ENCODE results near the gene SLC49A4. TPM values are rescaled to one million over a fixed set of nuclear protein-coding genes. Genes with fewer than 3 reads are reported as not detected.
"Not testable (repeated sequence)": the region's sequence is repeated elsewhere in the genome, so short reads cannot be mapped to it uniquely, and the experiment has no call there.

The SLC49A4 gene
- total RNA-seq (10 to 100 TPM; 11.7 to 40.8 (median 21.7) TPM), polyA plus RNA-seq (10 to 100 TPM in 1 of 3 donors, 1 to 10 TPM in 2; 2.2 to 16.3 (median 4.9) TPM)
- long read RNA-seq, donor 1, transcript DIRC2-201 (9 exons, 3,596 nt) = major isoform, 9 of 9 reads
- long read RNA-seq, donor 1, partial matches to known transcripts = 0 of 9 reads
- long read RNA-seq, donor 1, other reads (novel, unspliced or antisense) = 0 of 9 reads
- long read RNA-seq, donor 2, partial matches to known transcripts = 0 of 4 reads
- long read RNA-seq, donor 2, other reads (novel, unspliced or antisense) = 0 of 4 reads
- long read RNA-seq, donor 3, partial matches to known transcripts = 0 of 4 reads
- long read RNA-seq, donor 3, other reads (novel, unspliced or antisense) = 0 of 4 reads
- long read RNA-seq, donor 4, partial matches to known transcripts = 1 of 3 reads
- long read RNA-seq, donor 4, other reads (novel, unspliced or antisense) = 2 of 3 reads
- long read RNA-seq, donor 5, transcript DIRC2-201 (9 exons, 3,596 nt) = major isoform, 51 of 54 reads
- long read RNA-seq, donor 5, partial matches to known transcripts = 1 of 54 reads
- long read RNA-seq, donor 5, other reads (novel, unspliced or antisense) = 2 of 54 reads
- long read RNA-seq, donor 6 = 0 reads
- long read RNA-seq, donor 7, partial matches to known transcripts = 0 of 2 reads
- long read RNA-seq, donor 7, other reads (novel, unspliced or antisense) = 0 of 2 reads
- long read RNA-seq, donor 8, transcript DIRC2-201 (9 exons, 3,596 nt) = major isoform, 11 of 11 reads
- long read RNA-seq, donor 8, partial matches to known transcripts = 0 of 11 reads
- long read RNA-seq, donor 8, other reads (novel, unspliced or antisense) = 0 of 11 reads
- long read RNA-seq, donor 9, partial matches to known transcripts = 0 of 4 reads
- long read RNA-seq, donor 9, other reads (novel, unspliced or antisense) = 0 of 4 reads
- long read RNA-seq, donor 10, partial matches to known transcripts = 0 of 2 reads
- long read RNA-seq, donor 10, other reads (novel, unspliced or antisense) = 0 of 2 reads

GRCh38 chr3:122794779-122795673 lies at the start of gene SLC49A4:
Gene SLC49A4, plus strand, starts transcription at chr3:122795069. Its CDS starts 124 bp downstream, at chr3:122795193.
- Histone ChIP-seq H3K36me3 (replicated peaks in 1 of 2) (no peaks in the 10 kb centered on the region), H3K4me3 (peak within 1 kb of the TSS; percentile 39 to 82 (median 58)), H3K27ac (peak within 1 kb of the TSS; percentile 47 to 98 (median 94)), H3K4me1 (replicated peaks in 1 of 2) (peaks cover 5 to 34% of the 10 kb centered on the region in 2 donors), H3K27me3 (no peaks in the 10 kb centered on the region), H3K9me3 (replicated peaks in 1 of 3) (no peaks in the 10 kb centered on the region)
- intact Hi-C loops (cut with DNase I) = no loop called here
- TF ChIP-seq, protein P1, sequence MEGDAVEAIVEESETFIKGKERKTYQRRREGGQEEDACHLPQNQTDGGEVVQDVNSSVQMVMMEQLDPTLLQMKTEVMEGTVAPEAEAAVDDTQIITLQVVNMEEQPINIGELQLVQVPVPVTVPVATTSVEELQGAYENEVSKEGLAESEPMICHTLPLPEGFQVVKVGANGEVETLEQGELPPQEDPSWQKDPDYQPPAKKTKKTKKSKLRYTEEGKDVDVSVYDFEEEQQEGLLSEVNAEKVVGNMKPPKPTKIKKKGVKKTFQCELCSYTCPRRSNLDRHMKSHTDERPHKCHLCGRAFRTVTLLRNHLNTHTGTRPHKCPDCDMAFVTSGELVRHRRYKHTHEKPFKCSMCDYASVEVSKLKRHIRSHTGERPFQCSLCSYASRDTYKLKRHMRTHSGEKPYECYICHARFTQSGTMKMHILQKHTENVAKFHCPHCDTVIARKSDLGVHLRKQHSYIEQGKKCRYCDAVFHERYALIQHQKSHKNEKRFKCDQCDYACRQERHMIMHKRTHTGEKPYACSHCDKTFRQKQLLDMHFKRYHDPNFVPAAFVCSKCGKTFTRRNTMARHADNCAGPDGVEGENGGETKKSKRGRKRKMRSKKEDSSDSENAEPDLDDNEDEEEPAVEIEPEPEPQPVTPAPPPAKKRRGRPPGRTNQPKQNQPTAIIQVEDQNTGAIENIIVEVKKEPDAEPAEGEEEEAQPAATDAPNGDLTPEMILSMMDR (IDR thresholded peaks at IDR 0.05) = no peak
- peak; percentile 89 to 93 for TF ChIP-seq POLR2A (IDR thresholded peaks at IDR 0.05)
- peak; percentile 68 to 80 (median 78) for DNase-seq
- WGBS, 4 donors = 0 to 1% (median 0%) methylated on average over 16 to 84 of the region's 84 CpGs

DNA sequence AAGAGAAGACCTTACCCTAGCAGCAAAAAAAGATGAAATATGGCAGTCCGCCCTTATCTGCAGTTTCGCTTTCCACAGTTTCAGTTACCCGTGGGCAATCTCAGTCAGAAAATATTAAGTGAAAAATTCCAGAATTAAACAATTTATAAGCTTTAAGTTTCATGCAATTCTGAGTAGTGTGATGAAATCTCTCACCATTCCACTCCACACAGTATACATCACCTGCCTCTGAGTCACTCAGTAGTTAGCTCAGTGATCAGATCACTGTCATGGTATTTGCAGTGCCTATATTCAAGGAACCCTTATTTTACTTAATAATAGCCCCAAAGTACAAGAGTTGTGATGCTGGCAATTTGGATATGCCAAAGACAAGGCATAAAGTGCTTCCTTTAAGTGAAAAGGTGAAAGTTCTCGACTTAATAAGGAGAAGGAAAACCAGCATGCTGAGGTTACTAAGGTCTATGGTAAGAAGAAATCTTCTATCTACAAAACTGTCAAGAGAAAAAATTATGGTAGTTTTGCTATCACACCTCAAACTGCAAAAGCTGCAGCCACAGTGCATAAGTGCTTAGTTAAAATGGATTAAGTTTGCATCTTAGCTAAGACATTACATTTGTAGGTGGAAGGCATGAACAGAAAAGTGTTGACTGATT lies 49.4 kb upstream of the SLC49A4 start:
- Histone ChIP-seq H3K27me3 (no peaks in the 10 kb centered on the region), H3K36me3 (replicated peaks in 1 of 2) (peaks cover 0 to 5% of the 10 kb centered on the region in 2 donors), H3K9me3 (replicated peaks in 1 of 3) (no peaks in the 10 kb centered on the region), H3K4me3 (no peak overlapping the region), H3K27ac (no peak overlapping the region), H3K4me1 (replicated peaks in 1 of 2) (no peaks in the 10 kb centered on the region)
- 93 to 97% (median 95%) methylated on average over 4 of the region's 4 CpGs for WGBS, 4 donors
- TF ChIP-seq POLR2A (IDR thresholded peaks at IDR 0.05) = no peak
- TF ChIP-seq, protein P1 (IDR thresholded peaks at IDR 0.05) = no peak
- DNase-seq = no peak
- intact Hi-C loops (cut with DNase I) = no loop called here

- H3K4me1 ChIP-seq (replicated peaks in 1 of 2); H3K36me3 ChIP-seq (replicated peaks in 1 of 2); DNase-seq; H3K27me3 ChIP-seq; intact Hi-C loops (cut with DNase I); H3K9me3 ChIP-seq (replicated peaks in 1 of 3); H3K4me3 ChIP-seq; H3K27ac ChIP-seq: not testable (repeated sequence)
- 96 to 98% methylated on average over 17 to 28 of the region's 35 CpGs; no CpG with 5 or more reads in 2 of the 4 donors for WGBS, 4 donors
Measured at GRCh38 chr3:122747295-122747694, 47.6 kb upstream of the SLC49A4 start.

- H3K27ac ChIP-seq = no peak overlapping the region
- no peaks in the 10 kb centered on the region for H3K4me1 ChIP-seq (replicated peaks in 1 of 2)
- H3K36me3 ChIP-seq (replicated peaks in 1 of 2) = peaks cover 0 to 9% of the 10 kb centered on the region in 2 donors
- TF ChIP-seq, protein P1 (IDR thresholded peaks at IDR 0.05) = no peak
- no peak for TF ChIP-seq POLR2A (IDR thresholded peaks at IDR 0.05)
- intact Hi-C loops (cut with DNase I) = no loop called here
- WGBS, 4 donors = 94 to 100% (median 97%) methylated on average over 1 of the region's 1 CpG
- DNase-seq = no peak
- H3K9me3 ChIP-seq (replicated peaks in 1 of 3) = no peaks in the 10 kb centered on the region
- H3K4me3 ChIP-seq = no peak overlapping the region
- no peaks in the 10 kb centered on the region for H3K27me3 ChIP-seq
Measured at GRCh38 chr3:122748347-122748746, 46.5 kb upstream of the SLC49A4 start.

Measured in adrenal gland (tissue), 19 donors.